Cortex of kidney (tissue), 1 donor: ENCODE measurements around the gene MPP2.
"Not testable (repeated sequence)": the region's sequence is repeated elsewhere in the genome, so short reads cannot be mapped to it uniquely, and the experiment has no call there.

Source experiments
- DNase-seq: peaks from one replicate; lab custom pipeline; 2025; lab: John Stamatoyannopoulos, UW

MPP2 gene

DNA sequence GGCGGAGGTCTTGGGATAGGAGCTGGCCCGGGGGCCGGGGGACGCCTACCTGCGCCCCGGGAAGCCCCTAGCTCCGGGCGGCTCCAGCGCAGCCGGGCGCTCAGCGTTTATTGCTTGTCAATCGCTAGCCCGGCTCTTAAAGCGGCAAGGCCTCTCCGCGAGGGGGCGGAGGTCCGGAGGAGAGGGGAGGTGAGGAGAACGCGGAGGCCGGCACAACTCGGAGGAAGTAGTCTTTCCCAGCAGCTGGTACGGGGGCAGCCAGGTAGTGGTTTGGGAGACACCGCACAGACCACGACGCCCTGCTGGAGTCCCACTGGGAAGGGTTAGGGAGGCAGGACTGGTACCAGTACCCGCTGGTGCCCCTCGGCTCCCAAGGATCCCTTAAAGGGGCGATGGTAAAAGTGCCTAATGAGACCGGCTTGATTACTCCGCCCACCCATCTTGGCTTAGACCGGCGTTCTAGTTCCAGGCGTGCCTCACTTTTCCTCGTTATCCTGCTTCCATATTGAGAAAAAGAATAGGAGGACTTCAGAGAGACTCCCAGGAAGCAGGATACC is at the start of gene MPP2:
MPP2 (minus strand) TSS at position 112 of the 557 bp plus-strand sequence. CDS start 3,076 bp downstream, outside the sequence.
- DNase-seq, result no peak

GRCh38 chr17:43956222-43956621 is 48.9 kb upstream of the MPP2 start:
- DNase-seq, result no peak

- DNase-seq, result no peak
Observed at GRCh38 chr17:43953746-43954145, 46.4 kb upstream of the MPP2 start, which contains the start of gene PYY. Gene PYY, minus strand, starts transcription at chr17:43953940. Its CDS starts 457 bp downstream, at chr17:43953483.

DNA sequence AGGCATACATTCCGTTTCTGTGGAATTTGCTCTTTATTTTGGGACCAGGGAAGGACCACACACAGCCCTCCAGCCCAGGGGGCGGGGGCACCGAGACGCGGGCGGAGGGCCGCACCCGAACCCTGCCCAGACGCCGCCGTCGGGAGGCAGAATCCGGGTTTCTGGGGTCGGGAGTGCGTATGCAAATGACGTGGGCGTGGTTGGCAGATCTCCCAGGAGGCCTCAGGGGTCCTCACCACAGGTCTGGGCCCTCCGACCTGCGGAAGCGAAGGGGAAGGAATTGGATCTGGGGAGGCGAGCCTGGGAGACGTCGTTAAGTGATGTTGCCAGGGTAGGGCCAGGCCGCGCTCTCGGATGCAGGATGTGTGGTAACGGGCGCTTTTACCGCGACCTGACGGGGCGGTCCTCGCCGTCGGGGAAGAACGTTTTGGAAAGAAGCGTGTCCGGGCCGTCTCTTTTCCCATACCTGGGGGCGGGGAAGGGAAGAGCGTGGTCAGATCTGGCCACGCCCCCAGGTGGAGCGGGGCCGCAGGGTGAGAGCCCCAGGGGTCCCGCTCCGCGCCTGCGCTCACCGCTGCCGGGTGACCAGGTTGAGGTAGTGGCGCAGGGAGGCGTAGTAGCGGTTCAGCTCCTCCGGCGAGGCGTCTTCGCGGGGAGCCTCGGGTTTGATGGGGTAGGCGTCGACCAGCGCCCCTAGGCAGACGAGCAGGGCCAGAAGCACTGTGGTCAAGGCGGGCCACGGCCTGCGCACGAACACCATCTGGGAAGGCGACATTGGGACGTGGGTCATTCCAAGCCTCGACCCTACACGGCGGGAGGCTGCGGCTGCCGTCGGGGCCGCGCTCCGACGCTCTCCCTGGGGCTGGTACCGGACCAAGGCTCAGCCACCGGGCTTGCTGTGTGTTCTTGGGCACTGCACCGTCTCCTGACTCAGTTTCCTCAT is 45.7 kb upstream of the MPP2 start:
- no peak for DNase-seq

DNA sequence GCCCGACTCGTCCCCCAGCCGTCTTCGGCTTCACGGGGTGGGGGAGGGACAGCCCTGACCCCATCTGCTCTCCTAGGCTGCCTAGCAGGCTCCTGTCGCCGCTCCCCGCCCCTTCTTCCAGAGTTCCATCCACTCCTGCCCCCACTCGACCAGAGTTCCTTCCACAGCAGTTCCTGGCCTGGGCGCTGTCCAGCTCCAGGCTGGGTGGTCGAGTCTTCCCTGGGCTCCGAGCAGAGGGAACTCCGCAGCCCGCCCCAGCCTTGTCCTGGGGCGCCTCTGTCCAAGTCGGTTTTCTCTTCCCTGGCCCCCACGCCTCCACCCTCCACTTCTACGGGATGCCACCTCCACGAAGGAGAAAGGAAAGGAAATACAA is 45.0 kb upstream of the MPP2 start:
- no peak for DNase-seq

GRCh38 chr17:43951750-43952149 is 44.4 kb upstream of the MPP2 start:
- DNase-seq, result no peak

GRCh38 chr17:43950554-43950953 is 43.2 kb upstream of the MPP2 start:
- DNase-seq, result no peak

- no peak for DNase-seq
Observed at GRCh38 chr17:43949781-43950180, 42.4 kb upstream of the MPP2 start.

DNA sequence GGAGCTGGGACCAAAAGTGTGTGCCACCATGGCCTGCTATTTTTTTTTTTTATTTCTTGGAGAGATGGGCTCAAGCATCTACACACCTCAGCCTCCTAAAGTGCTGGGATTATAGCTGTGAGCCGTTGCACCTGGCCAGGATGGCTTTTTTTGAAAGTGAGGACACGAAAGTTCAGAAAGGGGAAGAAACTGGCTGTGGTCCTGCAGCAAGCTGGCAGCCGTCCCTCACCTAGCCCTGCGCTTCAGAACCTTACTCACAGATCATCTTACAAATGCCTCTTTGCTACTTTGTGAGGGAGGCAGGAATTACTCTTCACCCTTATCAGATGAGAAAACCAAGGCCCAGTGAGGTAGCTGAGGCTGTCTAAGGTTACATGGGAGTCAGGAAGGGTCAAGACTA is 39.4 kb upstream of the MPP2 start:
- DNase-seq, result no peak

- DNase-seq, result no peak
Observed at GRCh38 chr17:43945074-43945829, 37.9 kb upstream of the MPP2 start.

- no peak for DNase-seq
Observed at GRCh38 chr17:43942051-43942685, 34.8 kb upstream of the MPP2 start, which contains the start of gene PPY. Gene PPY, minus strand, starts transcription at chr17:43942476. Its CDS starts 822 bp downstream, at chr17:43941654.

DNA sequence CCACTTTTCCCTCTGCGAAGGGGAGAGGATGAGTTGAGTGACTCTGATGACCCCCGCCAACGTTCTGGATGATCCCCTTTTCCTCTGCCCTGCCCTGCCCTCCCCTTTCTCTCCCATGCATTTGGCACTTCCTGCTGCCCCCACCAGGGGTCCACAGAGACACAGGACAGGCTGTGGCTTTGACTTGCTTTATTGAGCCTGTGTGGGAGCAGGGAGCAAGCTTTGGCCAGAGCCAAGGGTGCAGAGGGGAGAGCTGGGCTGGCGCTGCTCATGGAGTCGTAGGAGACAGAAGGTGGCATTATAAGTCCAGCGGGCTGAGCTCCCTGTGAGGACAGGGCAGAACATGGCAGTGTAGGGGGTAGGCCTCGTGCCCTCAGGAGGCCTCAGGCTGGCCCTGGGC is 33.3 kb upstream of the MPP2 start:
- DNase-seq, result no peak

DNA sequence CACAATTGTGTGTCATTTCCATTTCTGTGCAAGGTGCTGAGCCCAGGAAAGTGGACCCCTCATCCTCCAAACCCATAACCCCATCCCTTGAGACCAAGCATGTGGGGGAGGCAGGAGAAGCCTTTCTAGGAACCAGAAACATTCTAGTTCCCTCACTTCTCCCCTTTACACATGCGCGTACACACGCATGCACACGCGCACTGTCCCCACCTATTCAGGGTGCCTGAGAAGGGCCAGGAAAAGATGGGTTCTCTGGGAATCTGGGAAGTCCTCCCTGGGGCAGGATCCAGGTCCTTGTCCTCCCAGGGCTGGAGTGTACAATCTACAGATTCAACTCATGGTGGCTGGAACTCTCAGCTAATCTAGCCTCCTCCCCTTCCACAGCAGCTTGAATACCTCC is 32.5 kb upstream of the MPP2 start:
- no peak for DNase-seq

- not testable (repeated sequence) for DNase-seq
Observed at GRCh38 chr17:43939452-43939851, 32.1 kb upstream of the MPP2 start.

- DNase-seq, result no peak
Observed at GRCh38 chr17:43938838-43939182, 31.5 kb upstream of the MPP2 start.

GRCh38 chr17:43936434-43936833 is 29.1 kb upstream of the MPP2 start:
- no peak for DNase-seq

GRCh38 chr17:43935926-43936261 is 28.6 kb upstream of the MPP2 start:
- DNase-seq, result no peak

DNA sequence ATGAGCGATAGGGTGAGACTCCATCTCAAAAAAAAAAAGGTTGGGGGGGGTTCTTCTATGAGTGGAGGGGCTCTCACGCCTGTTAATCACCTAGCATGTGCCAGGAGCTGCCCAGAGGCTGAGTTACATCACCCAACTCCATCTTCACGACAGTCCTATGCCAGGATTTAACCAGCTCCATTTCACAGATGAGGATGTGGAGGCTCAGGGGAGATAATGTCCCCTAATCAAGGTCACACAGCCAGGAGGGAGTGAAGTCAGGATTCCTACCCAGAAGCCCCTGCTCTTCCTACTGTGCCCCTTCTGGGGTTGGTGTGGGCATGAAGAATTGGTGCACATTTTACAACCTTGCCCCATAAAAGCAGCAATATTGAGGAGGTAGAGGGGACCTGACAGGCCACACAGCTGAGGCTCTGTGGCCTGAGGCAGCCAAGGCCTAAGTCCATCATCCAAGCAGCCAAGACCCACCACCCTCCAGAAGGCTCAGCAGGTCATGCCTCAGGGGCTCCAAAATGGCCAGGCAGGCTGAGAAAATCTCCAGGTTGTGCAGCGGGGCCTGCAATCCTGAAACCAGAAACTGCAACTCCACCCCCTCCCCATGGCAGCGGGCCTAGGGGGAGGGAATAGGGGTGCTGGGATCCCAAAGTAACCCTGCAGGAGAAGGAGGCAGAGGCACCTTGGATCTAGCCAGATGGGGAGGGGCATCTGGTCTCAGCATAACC is 28.0 kb upstream of the MPP2 start:
- DNase-seq, result no peak

- DNase-seq, result no peak
Observed at GRCh38 chr17:43932923-43933322, 25.6 kb upstream of the MPP2 start.

DNA sequence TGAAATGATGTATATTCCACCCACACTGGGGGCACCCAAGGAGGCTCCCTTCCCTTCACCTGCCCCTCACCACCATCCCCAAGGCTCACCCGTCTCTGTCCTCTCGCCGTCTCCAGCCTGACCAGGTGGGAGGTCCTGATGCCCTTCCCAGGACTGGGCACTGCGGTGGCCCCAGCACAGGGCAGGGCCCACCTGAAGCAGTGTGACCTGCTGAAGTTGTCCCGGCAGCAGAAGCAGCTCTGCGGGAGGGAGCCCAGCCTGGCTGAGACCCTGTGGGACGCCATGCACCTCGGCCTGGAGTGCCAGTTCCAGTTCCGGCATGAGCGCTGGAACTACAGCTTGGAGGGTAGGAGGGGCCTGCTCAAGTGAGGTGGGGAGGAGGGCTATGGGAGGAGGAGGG is 25.0 kb upstream of the MPP2 start:
- no peak for DNase-seq

DNA sequence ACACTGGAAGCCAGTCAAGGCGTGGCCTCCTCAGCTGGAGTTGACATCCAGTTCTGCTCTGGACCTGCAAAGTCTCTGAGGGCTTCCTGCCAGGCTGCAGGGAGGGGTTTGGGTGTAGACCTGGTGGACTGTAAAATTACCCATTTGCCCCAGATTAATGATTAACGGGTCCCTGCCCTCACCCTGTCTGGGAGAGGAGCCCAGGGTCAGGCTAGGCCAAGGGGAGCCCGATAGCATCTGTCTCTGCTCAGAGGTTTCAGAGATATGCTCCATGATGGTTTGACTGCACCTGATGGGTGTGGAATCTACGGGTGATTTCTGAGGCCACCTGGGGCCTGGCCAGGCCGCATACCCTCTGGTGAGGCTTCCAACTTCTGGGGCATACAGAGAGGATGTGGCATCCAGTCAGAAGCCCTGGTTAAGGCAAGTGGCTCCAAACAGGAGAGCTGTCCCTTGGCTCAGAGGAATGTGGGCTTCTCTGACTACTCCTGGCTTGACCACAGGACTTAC is 23.8 kb upstream of the MPP2 start:
- DNase-seq, result no peak
